Measurements from ENCODE around the gene ASXL2. TPM values are rescaled to one million over a fixed set of nuclear protein-coding genes. Genes with fewer than 3 reads are reported as not detected.

ASXL2 gene
- total and polyA plus RNA-seq, 2 of the 13 experiments (the other 11 are each of a cell fraction or from before 2014, with no cell fraction given): 12.1 to 19.2 TPM

- Histone ChIP-seq H3K4me3 (replicated peaks in 1 of 3; ENCODE audit: insufficient read depth in 1 of 3, low read depth in 2 of 3, low read length in 3 of 3) (no peak overlapping the region), H3K9ac (ENCODE audit: insufficient read depth, low read depth, low read length) (no peak overlapping the region), H3K9me3 (ENCODE audit: low read length) (no peaks in the 10 kb centered on the region), H3K27ac (ENCODE audit: extremely low read length, insufficient read depth, low read length) (no peak overlapping the region), H3K4me1 (ENCODE audit: insufficient read depth, low read length) (no peaks in the 10 kb centered on the region), H2AFZ (ENCODE audit: low read length) (no peak overlapping the region), H3K79me2 (ENCODE audit: insufficient read depth, low read length) (no peaks in the 10 kb centered on the region), H3K36me3 (replicated peaks in 1 of 2; ENCODE audit: control insufficient read depth in 1 of 2, insufficient read depth in 2 of 2, low read length in 2 of 2) (peaks cover 34 to 79% of the 10 kb centered on the region in 2 experiments), H3K27me3 (ENCODE audit: control insufficient read depth in 1 of 2, insufficient read depth in 2 of 2, low read length in 2 of 2) (no peaks in the 10 kb centered on the region), H4K20me1 (ENCODE audit: insufficient read depth, low read length) (no peaks in the 10 kb centered on the region), H3K4me2 (ENCODE audit: low read depth, low read length) (no peak overlapping the region)
- in situ Hi-C loops (cut with HindIII; ENCODE audit: extremely low pct_ligation_motif_present, low pct_unique_long_range_greater_than_20kb): no loop called here
- intact Hi-C loops (cut with micrococcal nuclease; ENCODE audit: unreplicated experiment): no loop called here
- no peak for FAIRE-seq
- ATAC-seq: no peak; the same call in 2 of the 3 replicates
- POLR2A ChIA-PET: no interaction called here
- CTCF ChIA-PET (ENCODE audit: low intra/inter-chr PET ratio, low total read pairs): no interaction called here
- WGBS (ENCODE audit: low lambda C conversion rate): 93% methylated on average over 5 of the region's 5 CpGs
- DNase-seq (ENCODE audit: low spot score): no peak
- no peak for TF ChIP-seq PBX3 (CRISPR knock-in tag; IDR thresholded peaks at IDR 0.05; ENCODE audit: borderline replicate concordance)
- no peak for TF ChIP-seq ZNF546 (CRISPR knock-in tag; conservative IDR thresholded peaks at IDR 0.05)
- no peak for TF ChIP-seq ZNF790 (CRISPR knock-in tag; IDR thresholded peaks at IDR 0.05; ENCODE audit: borderline replicate concordance)
- no peak for TF ChIP-seq ELF4 (CRISPR knock-in tag; IDR thresholded peaks at IDR 0.05; ENCODE audit: borderline replicate concordance)
- TF ChIP-seq RBM22 (optimal IDR thresholded peaks at IDR 0.05; ENCODE audit: low read length): peak; percentile 22
- TF ChIP-seq ZNF503 (CRISPR knock-in tag; IDR thresholded peaks at IDR 0.05): no peak
- TF ChIP-seq ZNF569 (CRISPR knock-in tag; IDR thresholded peaks at IDR 0.05; ENCODE audit: borderline replicate concordance): no peak
- no TSS peak for BruUV-seq (replicated peaks)
These were observed 135.0 kb downstream of the ASXL2 start for GRCh38 chr2:25743132-25743830.
